Skeletal muscle tissue (tissue), 4 donors: ENCODE data around the gene AKAP1. TPM values are rescaled to one million over a fixed set of nuclear protein-coding genes. Genes with fewer than 3 reads are reported as not detected.
A peak's percentile ranks its signal among the peaks of the same experiment; 100 is the strongest.

Source experiments
- H3K27ac ChIP-seq: one replicate; pipeline ENCODE4 v1.7.0; 2013; ENCODE audit warnings: mild to moderate bottlenecking, low read depth, low read length, inconsistent platforms
- H3K27me3 ChIP-seq, 3 donors: one replicate each; pipeline ENCODE4 v1.7.0; 2013; ENCODE audit warnings: low read length in 3 of 3; ENCODE audit not compliant: control insufficient read depth in 3 of 3, insufficient read depth in 3 of 3
- H3K36me3 ChIP-seq, 3 donors: one replicate each; pipeline ENCODE4 v1.7.0; 2013; ENCODE audit warnings: low read length in 3 of 3; ENCODE audit not compliant: control insufficient read depth in 3 of 3, insufficient read depth in 3 of 3
- H3K4me1 ChIP-seq, 3 donors: one replicate each; pipeline ENCODE4 v1.7.0; 2013; ENCODE audit warnings: low read length in 3 of 3, mild to moderate bottlenecking in 3 of 3; ENCODE audit not compliant: control insufficient read depth in 3 of 3, insufficient read depth in 3 of 3
- H3K4me3 ChIP-seq, 3 donors: one replicate each; pipeline ENCODE4 v1.7.0; 2013; ENCODE audit warnings: low read length in 3 of 3
- H3K9ac ChIP-seq, 3 donors: one replicate each; pipeline ENCODE4 v1.7.0; 2013; ENCODE audit warnings: low read length in 3 of 3, mild to moderate bottlenecking in 3 of 3, moderate library complexity in 2 of 3, low read depth in 1 of 3
- H3K9me3 ChIP-seq, 3 donors: one replicate each; pipeline ENCODE4 v1.7.0; 2013; ENCODE audit warnings: low read length in 3 of 3; ENCODE audit not compliant: control insufficient read depth in 3 of 3
- total RNA-seq: library from RNA; depleted of rRNA; stranded (reverse); fragments of >200 nt; gene quantifications from one replicate; pipeline ENCODE4 v1.2.3, GENCODE V29; 2014
- donor health status: Osteomylitis.

AKAP1 gene
- total RNA-seq, 1 donor from 2014 or later, result 63.7 TPM

DNA sequence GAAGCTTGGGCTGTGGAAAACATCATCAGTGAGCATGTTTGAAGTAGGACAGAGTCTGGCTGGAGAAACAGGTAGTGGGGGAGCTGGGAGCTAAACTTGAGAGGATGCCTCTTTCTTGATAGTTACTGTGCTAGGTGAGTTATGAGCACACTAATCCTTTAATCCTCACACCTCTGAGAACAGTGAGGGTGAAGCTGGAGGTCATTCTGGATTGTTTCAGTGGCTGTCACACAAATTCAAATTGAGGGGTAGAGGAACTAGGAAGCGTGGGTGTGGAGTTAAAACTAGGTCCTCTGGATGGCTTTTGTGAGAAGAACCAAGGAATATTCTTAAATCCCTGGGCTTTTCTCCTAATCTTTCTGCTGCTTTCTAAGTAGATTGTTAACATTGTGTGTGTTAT is 3.3 kb downstream of the AKAP1 start:
- Histone ChIP-seq H3K27ac (peak overlapping the region; percentile 97), H3K4me1 (peaks cover 63 to 72% (median 65%) of the 10 kb centered on the region in 3 donors), H3K27me3 (no peaks in the 10 kb centered on the region), H3K4me3 (peak overlapping the region in 1 of 3 donors; percentile 21), H3K9ac (peak overlapping the region in 2 of 3 donors; percentile 44 to 99), H3K36me3 (no peaks in the 10 kb centered on the region), H3K9me3 (no peaks in the 10 kb centered on the region)

DNA sequence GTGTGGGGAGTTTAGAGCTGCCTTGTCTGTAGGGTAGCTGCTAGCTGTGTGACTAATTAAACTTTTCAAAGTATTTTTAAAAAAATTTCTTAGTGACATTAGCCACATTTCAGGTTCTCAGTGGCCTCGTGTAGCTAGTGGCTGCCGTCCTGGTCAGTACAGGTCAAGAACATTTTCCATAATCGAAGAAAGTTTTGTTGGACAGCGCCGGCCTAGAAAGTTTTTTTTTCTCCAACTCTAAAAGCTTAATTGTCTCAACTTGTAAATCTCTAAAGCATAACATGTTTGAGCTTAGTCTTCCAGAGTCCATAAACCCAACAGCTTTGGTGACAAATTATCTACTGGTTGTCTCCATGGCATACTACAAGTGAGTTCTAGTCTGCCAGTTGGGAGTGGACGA is 4.3 kb downstream of the AKAP1 start:
- Histone ChIP-seq H3K9ac (peak overlapping the region in 1 of 3 donors; percentile 91), H3K9me3 (no peaks in the 10 kb centered on the region), H3K4me1 (peaks cover 68 to 78% (median 76%) of the 10 kb centered on the region in 3 donors), H3K27me3 (no peaks in the 10 kb centered on the region), H3K4me3 (no peak overlapping the region), H3K36me3 (peaks cover 0 to 3% (median 0%) of the 10 kb centered on the region in 3 donors), H3K27ac (peak overlapping the region; percentile 97)

DNA sequence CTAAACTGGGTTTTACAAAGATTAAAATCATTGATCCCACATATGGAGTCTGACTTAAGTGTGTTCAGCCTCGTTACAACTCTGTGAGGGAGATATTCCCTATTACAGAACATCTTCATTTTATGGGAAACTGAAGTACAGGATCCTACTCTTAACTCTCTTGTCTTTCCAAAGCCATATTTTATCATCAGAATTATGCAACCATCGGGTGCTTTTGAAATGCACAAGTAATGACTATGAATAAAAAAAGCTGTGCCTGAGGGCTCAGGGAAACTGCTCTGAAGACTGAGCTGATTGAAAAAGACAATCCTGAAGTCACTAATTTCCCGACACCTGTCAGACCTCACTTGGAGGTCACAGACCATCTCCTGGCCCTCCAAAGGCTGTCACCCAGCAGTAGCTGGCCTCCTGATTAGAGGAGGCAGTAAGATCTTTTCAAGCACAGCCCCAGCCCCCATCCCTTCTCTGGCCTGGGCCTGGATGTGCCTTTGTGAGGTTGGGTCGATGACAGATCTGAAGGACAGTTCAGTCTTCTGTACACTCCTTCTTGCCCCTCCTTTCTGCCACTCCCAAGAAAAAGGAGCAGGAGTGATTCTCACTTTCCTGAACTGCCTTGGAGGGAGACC is 5.6 kb downstream of the AKAP1 start:
- Histone ChIP-seq H3K9ac (peak overlapping the region; percentile 76 to 91 (median 79)), H3K27me3 (no peaks in the 10 kb centered on the region), H3K27ac (peak overlapping the region; percentile 97), H3K4me1 (peaks cover 71 to 90% (median 83%) of the 10 kb centered on the region in 3 donors), H3K36me3 (peaks cover 0 to 3% (median 0%) of the 10 kb centered on the region in 3 donors), H3K4me3 (peak overlapping the region; percentile 7 to 63 (median 62)), H3K9me3 (no peaks in the 10 kb centered on the region)

DNA sequence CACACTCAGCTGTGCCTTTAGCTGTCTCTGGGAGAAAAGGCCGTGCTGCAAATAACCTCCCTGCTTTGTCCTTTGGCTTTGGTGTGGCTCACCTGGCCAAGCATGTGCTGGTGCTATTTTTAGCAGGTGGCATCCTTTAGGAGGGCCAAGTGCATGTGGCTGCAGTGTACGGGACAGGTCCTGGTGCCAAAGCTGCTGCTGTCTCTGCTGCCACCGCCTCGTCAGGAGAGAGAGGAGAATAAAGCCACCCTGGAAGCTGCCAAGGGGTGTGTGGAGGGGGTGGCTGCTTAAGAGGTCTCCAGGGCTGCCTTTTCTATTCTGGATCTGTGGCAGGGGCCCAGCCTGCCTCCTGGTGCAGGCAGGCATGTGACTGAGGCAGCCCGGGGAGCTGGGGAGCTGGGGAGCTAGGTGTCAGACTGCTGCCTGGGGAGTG is 6.2 kb downstream of the AKAP1 start:
- peaks cover 71 to 94% (median 88%) of the 10 kb centered on the region in 3 donors for H3K4me1 ChIP-seq
- H3K36me3 ChIP-seq, result peaks cover 0 to 3% (median 0%) of the 10 kb centered on the region in 3 donors
- H3K27ac ChIP-seq, result peak overlapping the region; percentile 97
- peak overlapping the region; percentile 7 to 63 (median 62) for H3K4me3 ChIP-seq
- H3K9me3 ChIP-seq, result no peaks in the 10 kb centered on the region
- no peaks in the 10 kb centered on the region for H3K27me3 ChIP-seq
- H3K9ac ChIP-seq, result peak overlapping the region; percentile 76 to 91 (median 79)

DNA sequence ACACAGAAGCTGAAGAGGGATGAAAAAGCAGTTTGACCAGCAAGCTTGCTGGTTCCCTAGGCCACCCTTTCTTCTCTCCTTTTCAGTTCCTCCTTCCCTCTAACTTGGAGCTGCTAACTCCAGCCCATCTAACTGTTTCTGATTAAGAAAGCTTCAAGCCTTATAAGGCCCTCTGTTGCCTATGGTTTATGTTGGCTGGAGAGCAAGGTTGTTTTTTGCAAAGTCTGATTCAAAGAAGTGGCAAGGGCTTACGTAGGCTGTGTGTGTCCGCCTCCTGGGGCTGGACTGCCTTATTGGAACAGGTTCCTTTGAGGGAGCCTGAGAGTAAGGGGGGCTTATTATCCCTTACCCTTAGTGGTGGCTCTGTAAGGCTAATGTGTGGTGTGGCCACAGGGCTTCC is 7.1 kb downstream of the AKAP1 start:
- no peak overlapping the region for H3K4me3 ChIP-seq
- no peaks in the 10 kb centered on the region for H3K9me3 ChIP-seq
- peaks cover 72 to 94% (median 90%) of the 10 kb centered on the region in 3 donors for H3K4me1 ChIP-seq

DNA sequence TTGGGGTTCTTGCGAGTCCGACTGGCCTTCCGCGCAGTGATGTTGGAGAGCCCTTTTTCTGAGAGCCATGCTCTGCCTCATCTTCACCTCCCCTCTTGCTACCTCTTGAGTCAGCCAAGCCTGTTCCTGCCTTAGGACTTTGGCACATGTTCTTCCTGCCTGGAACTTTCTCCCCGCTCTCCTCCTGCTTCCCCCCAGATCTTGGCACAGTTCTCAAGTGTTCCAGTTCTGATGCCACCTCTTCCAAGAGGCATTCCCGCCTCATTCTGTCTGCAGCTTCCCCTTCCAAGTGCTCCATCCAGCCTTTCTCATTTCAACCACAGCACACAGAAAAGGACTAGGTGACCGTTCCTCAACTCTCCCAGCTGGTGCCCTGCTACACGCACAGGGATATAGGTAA is 7.7 kb downstream of the AKAP1 start:
- Histone ChIP-seq H3K27ac (peak overlapping the region; percentile 97), H3K9me3 (no peaks in the 10 kb centered on the region), H3K4me3 (peak overlapping the region in 1 of 3 donors; percentile 35), H3K9ac (peak overlapping the region; percentile 41 to 91 (median 44)), H3K36me3 (peaks cover 0 to 5% (median 0%) of the 10 kb centered on the region in 3 donors), H3K4me1 (peaks cover 73 to 94% (median 90%) of the 10 kb centered on the region in 3 donors), H3K27me3 (no peaks in the 10 kb centered on the region)

More for the DNA sequence above, 7.1 kb downstream of the AKAP1 start:
- Histone ChIP-seq H3K27me3 (no peaks in the 10 kb centered on the region), H3K36me3 (peaks cover 0 to 5% (median 0%) of the 10 kb centered on the region in 3 donors), H3K27ac (peak overlapping the region; percentile 97), H3K9ac (peak overlapping the region; percentile 41 to 91 (median 44))

DNA sequence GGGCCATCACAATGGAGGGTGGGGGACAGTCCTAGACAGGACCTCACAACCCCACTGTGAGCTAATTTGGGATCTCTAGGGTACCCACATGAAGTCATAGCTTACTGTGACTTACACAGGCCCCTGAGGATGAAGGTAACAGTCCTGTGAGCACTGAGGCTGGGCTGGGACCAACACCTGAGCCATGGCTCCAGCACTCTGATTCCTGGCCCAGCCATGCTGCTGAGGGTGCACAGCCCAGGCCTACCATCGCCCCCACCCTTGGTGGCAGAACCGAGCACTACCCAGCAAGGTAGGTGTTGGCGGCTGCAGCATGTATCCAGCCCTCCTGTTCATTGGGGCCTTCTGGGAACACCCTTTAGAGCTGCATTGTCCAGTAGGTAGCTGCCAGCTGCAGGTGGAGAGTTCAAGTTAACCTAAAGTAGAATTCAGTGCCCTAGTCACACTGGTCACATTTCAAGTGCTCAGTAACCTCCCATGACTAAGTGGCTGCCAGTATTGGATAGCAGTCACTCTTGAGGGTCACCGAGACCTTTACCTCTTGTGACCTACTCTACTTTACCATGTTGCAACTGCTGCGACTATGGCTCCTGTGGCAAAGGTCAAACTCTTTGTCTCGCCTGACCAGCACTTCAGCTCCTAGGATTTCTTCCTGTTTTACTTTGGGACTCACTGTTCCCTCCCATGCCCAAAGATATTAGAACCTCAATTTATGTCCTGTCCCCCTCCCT is 11.6 kb downstream of the AKAP1 start:
- Histone ChIP-seq H3K36me3 (peaks cover 0 to 5% (median 0%) of the 10 kb centered on the region in 3 donors), H3K4me1 (peaks cover 77 to 90% (median 85%) of the 10 kb centered on the region in 3 donors), H3K4me3 (peak overlapping the region in 2 of 3 donors; percentile 50 to 58), H3K9ac (peak overlapping the region in 2 of 3 donors; percentile 10 to 66), H3K9me3 (no peaks in the 10 kb centered on the region), H3K27me3 (no peaks in the 10 kb centered on the region), H3K27ac (peak overlapping the region; percentile 97)

DNA sequence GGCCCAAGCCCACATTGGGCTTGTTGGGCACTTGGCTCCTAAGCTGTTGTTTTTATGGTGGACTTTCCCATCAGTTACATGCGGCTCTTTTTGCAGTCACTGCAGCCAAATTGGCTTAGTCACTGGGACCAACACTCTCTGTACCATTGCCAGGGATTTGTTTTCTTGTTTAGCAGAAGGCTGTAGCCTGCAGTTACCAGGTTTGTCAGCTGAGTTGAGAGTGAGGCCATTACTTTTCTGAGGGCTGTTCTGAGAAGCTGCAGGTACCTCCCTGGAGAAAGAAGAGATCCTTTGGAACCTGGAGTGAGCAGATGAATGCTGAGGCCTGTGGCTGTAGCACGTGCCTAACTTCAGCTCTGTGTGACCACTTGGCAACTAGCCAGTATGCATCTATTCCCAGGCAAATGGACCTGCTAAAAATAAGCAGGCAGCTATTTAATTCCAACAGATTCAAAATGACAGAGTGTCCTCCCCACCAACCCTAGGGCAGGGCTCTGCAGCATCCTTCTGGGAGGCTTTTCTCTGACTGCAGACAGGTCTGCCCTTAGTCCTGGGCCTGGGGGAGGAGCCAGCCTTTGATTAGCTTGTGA is 12.9 kb downstream of the AKAP1 start:
- Histone ChIP-seq H3K4me1 (peaks cover 64 to 89% (median 80%) of the 10 kb centered on the region in 3 donors), H3K27ac (peak overlapping the region; percentile 97), H3K36me3 (peaks cover 0 to 5% (median 0%) of the 10 kb centered on the region in 3 donors), H3K9me3 (no peaks in the 10 kb centered on the region), H3K9ac (peak overlapping the region; percentile 24 to 55 (median 54)), H3K4me3 (peak overlapping the region; percentile 8 to 29 (median 24)), H3K27me3 (no peaks in the 10 kb centered on the region)

DNA sequence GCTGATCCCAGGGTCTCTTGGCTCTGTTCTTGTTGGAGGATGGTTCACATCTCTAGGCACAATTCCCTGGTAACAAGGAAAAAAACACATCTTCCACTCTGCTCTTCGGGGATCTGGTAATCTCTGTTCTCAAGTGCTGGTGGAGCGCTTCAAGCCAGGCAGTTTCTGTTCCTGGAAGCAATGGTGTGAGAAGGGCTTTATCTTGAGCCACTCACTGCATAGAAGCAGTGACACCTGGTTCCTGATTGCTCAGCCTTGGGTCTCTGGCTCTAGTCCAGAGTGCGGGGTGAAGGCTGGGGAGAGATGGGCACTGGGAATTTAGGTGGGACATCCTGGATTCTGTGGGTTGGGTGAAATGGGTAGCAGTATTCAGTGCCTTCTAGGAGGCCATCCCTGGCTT is 14.1 kb downstream of the AKAP1 start:
- H3K27me3 ChIP-seq, result no peaks in the 10 kb centered on the region
- H3K9me3 ChIP-seq, result no peaks in the 10 kb centered on the region
- peaks cover 0 to 2% (median 0%) of the 10 kb centered on the region in 3 donors for H3K36me3 ChIP-seq
- H3K9ac ChIP-seq, result peak overlapping the region; percentile 1 to 71 (median 36)
- H3K4me3 ChIP-seq, result no peak overlapping the region
- peaks cover 56 to 90% (median 78%) of the 10 kb centered on the region in 3 donors for H3K4me1 ChIP-seq
- H3K27ac ChIP-seq, result peak overlapping the region; percentile 97
